ENCODE data around the gene PDIA2.
"Not testable (repeated sequence)": the region's sequence is repeated elsewhere in the genome, so short reads cannot be mapped to it uniquely, and the experiment has no call there.

Gene PDIA2

DNA sequence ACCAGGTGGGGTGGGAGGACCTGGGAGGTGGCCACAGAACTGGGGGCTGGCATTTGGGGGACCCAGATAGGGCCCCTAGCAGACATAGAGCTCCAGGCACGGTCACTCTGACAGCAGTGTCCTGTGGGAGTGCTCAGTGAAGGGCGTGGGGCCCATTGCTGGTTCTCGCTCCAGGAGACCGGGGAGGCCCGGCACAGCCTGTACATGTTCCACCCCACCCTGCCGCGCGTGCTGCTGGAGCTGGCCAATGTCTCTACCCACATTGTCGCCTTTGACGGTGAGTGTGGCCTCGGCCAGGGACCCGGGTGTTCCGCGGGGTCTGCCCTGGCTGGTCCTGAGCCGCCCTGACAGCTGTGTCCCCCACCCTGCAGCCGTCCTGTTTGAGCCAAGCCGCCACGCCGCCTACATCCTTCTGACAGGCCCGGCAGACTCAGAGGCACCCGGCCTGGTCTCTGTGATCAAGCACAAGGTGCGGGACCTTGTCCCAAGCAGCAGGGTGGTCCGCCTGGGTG lies 18.5 kb upstream of the PDIA2 start:
- no peak for DNase-seq

DNA sequence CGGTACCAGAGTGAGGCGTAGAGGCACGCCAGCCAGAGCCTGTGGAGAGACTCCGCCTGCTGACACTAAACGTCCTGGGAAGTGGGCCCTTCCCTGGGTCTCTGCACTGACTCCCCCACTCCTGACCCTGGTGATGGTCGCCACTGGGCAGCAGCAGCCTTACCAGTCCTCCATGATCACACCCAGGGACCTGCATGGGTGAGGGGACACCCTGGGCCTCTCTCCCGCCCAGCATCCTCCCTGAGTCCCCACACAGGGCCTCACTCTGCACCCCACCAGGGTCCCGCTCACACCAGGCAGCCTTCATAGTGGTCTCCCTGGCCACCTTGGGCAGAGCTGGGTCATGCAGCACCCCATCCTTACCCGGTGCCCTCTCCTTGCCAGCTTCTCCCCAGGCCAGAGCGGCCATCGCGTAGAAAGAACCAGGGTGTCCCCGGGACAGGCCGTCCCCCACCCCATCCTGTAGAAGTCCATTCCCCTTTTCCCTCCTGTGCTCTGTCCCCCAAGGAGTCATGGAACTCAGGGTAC lies 17.9 kb upstream of the PDIA2 start:
- DNase-seq, result no peak

DNA sequence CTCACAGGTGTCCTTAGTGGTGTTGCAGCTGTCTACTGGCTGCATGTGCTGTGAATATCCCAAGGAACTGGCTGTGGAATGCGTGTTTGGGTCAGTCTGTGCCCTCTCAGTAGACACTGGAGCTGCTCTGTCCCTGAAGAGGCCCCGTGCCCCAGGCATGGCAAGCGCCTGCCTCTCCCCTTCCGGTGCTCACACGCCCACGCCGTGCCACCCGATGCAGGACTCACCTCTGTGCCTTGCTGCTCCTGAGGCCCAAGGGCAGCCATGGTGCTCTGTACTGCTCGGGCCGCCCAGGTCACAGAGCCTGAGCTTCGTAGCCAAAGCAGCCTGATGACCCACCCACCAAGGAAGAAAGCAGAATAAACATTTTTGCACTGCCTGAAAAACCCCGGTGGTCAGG lies 17.3 kb upstream of the PDIA2 start:
- DNase-seq, result no peak

DNA sequence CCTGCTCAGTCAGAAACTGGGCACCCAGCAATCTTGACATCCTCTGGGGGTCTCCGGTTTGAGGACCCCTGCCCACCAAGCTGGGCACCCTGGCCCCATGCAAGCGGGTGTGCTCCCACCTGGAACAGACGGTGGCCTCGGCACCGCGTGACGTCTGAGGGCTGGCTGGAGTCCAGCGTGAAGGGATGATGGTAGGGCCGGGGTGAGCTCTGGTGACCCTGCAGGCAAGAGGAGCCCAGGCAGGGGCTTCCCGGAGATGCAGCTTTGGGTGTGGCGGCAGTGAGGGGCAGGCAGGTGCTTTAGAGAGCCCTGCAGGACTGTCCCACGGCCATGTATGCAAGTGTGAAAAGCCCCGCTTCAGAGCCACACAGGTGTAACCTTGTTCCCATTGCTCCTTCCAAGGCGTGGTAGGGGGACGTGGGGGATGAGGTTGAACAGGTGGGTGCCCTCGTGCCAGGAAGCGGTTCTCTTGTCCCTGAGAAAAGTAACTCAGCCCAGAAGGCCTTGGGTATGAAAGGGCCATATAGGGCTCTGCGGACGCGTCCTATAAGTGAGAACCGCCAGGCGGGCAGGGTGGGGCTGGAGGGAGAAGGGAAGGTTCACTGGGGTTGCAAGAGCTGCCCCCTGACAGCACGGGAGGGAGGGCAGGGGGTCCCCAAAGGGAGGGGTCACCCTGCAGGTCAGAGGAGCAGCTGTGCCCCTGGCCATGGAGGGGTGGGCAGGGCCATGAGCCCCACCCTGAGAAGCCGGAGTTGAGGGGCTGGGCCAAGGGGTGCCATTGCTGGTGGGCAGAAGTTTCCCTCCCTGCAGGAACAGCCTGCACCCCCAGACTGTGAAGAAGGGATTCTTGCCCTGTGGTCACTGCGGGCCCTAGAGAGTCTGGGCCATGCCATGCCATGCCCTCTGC lies 16.5 kb upstream of the PDIA2 start:
- no peak for DNase-seq

DNA sequence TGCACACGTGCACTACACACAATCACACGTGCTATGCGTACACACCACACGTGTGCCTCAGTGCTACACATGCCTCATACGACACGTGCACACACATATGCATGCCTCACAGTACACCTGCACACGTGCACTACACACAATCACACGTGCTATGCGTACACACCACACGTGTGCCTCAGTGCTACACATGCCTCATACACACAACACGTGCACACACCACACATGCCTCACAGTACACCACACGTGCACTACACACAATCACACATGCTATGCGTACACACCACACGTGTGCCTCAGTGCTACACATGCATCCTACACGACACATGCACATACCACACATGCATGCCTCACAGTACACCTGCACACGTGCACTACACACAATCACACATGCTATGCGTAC lies 15.4 kb upstream of the PDIA2 start:
- not testable (repeated sequence) for DNase-seq

DNA sequence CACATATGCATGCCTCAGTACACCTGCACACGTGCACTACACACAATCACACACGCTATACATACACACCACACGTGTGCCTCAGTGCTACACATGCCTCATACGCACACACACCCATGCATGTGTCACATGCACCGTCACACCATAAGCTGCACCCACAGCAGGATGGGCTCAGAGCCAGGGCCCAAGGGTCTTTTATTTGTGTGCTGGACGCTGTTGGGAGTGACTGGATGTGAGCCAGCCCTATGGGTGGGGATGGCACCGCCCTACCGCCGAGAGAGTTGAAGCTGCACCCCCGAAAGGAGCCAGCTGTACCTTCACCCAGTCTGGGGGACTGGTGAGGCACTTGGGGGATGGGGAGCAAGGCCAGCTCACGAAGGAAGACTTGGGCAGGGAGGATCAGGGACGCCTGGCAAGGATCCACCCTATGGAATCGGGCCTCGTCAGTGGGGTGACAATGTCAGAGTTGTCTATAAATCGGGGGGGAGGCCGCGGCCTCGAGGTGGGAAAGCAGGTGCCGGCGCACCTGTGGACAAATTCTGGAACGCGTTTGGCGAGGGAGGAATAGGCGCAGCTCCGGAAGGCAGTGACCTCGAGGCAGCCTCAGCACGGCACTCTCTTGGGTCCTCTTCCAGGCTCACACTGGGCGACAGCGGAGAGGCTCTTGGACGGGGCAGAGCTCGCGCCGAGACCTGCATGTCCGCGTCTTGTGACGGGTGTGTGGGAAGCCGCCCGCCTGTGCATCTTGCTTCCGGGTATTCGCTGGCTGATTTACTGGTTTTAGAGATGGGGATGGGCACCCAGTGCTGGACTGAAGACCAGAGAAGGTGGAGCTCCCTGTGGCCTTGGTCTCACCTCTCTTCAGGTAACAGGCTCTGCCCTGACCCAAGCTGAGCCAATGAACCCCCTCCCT lies 14.6 kb upstream of the PDIA2 start:
- DNase-seq, result no peak

DNA sequence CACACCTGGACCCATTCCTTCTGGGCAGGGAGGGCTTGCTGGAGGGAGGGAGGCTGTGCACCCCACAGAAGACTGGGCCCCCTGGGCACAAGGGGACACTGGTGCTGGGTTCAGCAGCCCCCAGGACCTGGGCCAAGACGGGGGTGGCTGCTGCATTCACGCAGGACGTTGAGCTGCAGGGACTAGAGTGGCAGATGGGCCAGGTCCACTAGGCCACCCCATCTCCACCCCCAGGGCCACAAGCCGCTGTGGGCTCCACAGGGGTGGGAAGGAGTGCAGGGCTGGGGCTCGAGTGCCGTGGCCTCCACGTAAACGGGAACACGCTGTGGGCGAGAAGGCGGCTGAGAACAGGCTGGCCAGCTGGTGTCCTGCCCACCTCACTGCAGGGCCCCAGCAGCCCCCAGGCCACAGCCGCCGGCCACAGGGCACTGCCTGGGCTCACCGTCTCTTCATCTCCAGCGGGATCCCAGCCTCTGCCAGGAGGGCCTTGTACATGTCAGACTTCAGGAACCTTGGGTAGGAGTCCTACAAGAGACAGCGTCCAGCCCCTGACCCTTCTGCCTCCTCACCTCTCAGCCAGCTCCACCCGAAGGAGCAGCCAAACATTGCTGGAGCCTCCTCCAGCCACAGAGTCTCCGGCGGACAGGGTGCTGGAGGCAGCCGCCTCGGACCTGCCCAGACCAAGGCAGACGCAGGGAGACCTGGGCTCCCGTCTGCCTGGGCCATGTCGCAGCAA lies 13.7 kb upstream of the PDIA2 start:
- DNase-seq, result no peak

DNA sequence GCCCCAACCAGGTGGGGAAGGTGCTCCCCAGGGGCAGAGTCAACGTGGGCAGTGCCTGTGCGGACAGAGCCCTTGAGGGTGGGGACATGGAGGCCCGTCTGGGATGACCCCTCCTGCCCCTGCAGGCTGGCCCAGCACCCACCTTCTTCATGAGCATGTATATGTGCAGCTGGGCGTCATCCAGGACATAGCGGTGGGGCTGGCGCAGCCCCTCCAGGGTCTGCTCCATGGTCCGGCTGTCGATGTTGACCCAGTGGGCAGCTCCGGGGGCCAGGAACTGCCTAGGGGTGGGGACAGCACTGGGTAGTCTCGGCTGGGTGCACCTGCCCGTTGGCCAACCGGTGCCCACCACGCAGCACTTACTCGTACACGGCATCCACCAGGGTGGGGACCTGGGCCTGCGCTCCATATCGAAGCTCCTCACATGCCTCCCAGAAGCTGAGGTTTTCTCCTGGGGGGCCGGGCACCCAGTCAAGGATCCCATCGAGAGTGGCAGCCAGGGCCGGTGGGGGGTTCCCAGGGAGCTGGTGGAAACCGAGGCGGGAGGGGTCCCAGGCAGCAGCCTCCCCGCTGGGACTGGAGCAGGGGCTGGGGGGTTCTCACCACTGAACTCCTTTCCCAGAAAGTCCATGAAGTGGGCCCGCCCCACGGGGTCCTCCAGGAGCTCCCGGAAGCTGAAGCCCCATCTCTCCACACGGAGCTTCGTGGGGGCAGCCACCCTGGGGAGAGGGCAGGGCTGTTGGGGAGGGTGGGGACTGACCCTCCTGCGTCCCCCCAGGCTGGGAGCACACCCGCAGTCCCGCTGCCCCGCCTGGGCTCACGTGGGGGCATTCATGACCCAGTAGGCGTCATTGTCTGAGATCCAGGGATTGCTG lies 12.3 kb upstream of the PDIA2 start:
- DNase-seq, result no peak

DNA sequence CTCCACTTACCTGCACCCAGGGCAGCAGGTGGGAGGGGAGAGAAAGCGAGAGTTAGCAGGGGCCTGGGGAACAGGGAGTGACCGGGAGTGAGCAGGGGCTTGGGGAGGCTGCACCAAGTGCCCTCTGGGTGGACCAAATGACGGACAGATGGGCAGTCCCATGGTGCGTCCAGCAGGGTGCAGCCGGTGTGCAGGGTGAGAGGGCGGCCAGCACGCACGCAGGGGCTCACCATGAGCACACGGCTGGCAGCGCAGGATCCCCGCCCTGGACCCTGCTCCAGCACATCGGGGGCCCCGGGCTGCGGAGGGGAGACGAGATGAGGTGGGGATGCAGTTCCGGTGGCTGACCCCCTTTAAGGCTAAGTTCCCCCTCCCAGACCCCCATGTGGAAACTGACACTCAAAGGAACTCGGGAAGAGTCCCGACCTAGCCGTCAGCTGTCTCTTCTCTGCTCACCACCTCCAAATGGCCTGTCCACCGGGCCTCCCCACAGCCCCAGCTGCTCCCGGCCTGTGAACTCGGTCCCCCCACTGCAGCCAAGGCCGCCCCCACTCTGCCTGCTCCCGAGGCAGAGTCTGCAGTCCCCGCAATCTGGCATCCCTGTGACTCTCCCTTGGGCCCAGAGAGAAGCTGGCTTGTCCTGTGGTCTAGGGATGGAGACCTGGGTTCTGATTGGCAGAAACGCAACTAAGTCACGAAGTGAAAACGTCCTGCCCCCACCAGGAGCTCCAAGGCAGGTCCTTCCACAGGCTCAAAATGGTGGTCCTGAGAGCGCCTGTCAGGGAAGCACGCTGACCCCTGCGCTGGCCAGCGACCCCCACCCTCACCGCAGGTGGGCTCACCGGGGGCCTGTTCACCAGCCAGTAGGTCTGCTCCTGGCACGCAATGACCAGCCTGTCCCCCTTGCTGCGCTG lies 10.1 kb upstream of the PDIA2 start:
- DNase-seq, result no peak

DNA sequence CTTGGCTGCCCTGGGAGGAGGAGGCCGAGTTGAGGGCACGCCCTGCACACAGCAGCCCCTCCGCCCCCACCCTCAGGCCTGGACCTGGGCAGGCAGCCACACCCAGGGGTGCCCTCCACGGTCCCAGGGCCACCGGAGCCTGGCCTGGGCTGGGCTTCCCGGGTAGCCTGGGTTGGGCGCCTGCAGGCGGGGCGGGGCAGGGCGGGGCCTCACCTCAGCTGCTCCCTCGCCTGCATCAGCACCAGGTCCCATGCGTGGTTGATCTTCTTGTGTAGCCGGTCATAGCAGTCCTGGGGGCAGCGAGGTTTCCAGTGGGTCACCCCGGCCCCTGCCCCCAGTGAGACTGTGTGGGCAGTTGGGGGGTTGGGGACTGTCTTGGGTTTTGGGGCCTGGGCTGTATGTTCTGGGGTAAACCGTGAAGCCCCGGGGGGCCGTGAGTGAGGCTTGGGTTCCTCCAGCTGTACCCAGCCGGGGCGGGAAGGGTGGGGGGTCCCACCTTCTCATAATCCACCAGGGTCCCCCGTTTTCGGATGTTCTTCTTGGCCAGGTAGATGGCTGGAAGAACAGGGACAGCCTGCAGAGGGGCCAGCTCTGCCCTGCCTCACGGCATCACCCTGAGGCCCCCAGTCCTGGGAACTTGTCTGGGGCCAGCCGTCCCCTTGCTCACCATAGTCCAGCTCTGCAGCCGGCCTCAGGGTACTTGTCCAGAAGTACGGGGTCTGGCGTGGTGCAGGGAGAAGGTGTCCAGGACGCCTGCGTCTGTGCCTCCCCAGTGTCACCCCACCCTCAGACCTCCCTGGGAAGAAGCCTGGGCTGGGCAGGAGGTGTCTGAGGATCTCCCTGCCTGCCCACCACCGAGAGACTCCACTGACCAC lies 9.2 kb upstream of the PDIA2 start:
- DNase-seq, result no peak

DNA sequence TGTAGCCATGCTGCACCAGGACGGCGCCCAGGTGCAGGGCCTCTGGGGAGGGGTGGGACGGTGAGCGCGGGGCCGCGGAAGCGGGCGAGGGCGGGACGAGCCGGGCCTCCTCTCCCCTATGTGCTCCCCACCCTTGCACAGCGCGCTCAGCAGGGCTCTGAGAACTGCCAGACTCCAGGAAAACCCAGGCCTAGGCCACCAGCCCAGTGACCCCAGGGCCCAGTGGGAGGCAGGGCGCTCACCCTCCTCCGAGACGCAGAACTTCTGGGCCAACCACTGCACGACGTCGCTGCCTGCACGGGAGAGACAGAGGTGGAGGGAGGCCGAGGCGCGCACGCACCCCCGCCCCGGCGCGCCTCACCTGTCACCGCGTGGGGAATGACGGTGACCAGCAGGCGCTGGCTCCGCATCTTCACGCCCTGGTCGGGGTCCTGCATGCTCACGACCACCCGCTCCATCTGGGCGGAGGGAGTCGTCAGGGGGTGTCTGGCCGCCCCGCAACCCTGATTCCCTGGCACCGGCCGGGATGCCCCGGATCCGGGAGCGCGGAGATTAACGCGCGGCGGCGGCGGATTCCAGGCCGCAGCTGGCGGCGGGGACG lies 7.8 kb upstream of the PDIA2 start:
- peak; percentile 13 for DNase-seq

DNA sequence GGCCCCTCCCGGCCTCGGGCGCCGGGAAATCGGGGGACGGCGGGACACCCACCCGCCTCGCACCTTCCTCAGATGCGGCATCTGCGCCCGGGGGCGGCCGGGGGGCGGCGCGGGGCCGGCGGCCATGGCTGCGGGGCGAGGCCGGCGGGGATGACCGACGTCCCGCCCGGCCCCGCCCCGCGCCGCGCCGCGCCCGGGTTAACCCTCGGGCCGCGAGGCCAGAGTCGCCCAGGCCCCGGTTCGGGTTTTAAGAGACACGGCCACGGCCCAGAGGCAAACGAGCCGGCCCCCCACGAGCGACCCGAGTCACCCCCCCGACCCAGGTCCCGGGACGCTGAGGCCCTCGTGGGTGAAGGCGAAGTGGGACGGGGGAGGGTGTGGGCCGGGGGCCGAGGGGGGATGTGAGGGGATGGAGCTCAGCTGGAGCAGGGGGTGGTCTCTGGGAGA lies 7.2 kb upstream of the PDIA2 start, which contains the start of gene RGS11:
Gene RGS11 (minus strand): TSS at position 159 of the 447 bp plus-strand sequence. CDS start 33 bp downstream, at position 126.
- no peak for DNase-seq

DNA sequence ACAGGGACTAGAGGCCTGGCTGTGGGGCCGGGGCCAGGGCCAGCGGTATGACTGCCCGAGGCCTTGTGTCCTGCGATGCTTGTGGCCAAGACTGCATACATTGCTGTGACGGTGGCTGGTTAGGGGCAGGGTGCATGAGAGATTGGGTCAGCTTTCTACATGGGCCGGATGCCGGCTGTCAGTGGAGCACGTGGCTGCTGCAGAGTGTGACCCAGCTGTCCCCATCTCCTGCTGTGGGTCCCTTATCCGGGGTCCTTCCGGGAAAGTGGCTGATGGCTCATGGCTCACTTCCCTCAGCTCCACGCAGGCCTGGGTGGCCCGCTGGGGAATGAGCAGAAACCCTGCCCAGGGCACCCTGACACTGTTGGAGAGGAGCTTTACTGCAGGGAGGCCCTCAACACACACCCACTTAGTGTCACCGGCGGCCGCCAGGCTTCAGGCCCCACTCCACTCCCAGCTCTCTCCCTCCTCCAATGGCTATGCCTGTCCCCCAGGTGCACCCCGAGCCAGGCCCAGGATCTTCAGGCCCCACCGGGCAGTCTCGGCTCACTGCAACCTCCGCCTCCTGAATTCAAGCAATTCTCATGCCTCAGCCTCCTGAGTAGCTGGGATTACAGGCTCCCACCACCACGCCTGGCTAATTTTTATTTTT lies 6.4 kb upstream of the PDIA2 start:
- DNase-seq, result no peak

DNA sequence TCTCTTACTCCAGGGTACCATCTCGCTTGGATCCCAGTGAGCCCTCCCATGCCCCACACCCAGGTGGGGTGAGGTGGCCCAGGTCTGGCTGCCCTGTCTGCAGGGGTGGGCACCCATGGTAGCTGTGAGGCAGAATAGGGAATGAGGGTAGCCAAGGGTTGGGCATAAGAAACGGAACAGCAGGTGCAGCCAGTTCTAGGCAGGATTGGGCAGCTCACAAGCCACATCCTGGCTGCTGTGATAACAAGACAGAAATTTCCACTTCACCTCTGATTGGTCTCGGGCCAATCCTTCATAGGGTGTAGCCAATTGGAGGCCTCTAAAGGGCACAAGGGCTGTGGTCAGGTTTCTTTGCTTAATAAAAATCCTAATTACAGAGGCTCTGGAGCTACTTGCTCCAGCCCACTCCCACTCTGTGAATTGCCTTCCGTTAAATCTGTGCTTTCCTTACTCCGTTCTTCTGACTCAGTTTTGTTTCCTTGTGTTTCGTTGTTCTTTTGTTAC lies 4.0 kb upstream of the PDIA2 start:
- DNase-seq, result peak; percentile 10

DNA sequence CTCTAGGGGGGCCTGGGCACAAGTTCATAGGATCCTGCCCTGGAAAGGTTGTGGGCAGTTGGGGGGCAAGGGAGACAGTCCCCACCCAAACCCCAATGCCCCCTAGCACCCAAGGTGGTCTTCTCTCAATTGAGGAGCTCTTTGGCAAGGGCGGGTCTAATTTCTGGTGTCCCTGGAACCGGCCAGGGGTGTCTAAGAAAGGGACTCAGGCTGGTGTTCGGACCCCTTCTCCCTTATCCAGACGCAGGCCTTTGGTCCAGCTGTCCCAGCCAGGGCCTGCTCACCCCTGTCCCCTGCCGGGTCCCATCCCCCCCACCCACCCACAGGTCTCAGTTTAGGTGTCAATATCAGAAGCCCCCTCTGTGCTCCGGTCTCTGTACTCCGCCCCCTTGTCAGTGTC lies 3.4 kb upstream of the PDIA2 start:
- DNase-seq, result no peak

DNA sequence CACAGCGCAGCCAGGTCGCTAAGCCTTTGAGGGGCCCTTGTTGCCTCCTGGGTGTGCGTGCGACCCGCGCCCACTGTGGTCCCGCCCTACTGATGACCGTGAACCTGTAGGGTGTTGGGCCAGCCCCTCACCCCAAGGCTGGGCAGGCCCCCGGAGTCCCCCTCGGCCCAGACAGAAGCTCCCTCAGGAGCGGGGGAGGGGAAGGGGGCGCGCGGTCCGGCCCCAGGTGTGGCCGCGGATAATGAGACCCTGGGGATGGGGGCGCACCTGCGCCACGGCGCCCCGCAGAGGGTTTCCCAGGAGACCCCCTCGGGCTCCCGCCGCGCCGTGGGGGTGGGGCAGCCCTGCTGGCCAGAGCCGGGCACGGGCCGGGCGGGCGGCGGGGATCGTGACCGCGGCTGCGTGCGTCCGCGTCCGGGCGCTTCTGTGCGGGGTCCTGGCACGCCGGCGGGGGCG lies 2.9 kb upstream of the PDIA2 start:
- no peak for DNase-seq

DNA sequence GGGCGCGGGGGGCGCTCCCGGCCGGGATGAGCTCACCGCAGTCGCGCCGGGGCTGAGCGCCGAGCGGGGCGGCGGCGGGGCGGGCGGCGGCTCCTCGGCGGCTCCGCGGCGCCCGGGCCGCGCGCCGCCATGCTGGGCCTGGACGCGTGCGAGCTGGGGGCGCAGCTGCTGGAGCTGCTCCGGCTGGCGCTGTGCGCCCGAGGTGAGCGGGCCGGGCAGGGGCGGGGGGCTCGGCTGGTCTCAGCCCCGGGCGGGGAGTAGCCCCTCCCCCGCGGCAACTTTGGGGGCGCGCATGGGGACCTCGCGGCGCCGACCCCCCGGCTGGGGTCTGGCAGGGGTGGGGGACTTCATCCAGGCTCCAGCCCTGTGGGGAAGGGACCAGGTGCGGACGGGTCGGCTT lies 2.4 kb upstream of the PDIA2 start, which contains the start of gene ARHGDIG:
Gene ARHGDIG (plus strand): TSS at position 40 of the 400 bp plus-strand sequence. CDS start 90 bp downstream, at position 130.
- DNase-seq, result no peak

Measured in activated CD4-positive, alpha-beta T cell treated with anti-CD3 and anti-CD28 coated beads, Interleukin-2, amount 50 U/mL, for 1 hour (primary cell).